K562 (cell line): ENCODE data around the gene IL10. TPM values are rescaled to one million over a fixed set of nuclear protein-coding genes. Genes with fewer than 3 reads are reported as not detected.

Source experiments
- ATAC-seq: fragments of 200-7000 bp; cut with Tn5 transposase; 3 replicates; pipeline ENCODE4 v1.9.1; 2020; ENCODE audit warnings: moderate library complexity
- BruUV-seq: library from RNA; stranded (reverse); fragments of 400-500 nt; replicated peaks from 2 replicates; lab custom pipeline; 2021; lab: Mats Ljungman, UMichigan
- CTCF ChIA-PET: fragments of 300-600 bp; formaldehyde crosslinking; extraction: SDS; loops from one replicate; lab custom pipeline; 2021; ENCODE audit warnings: low intra/inter-chr PET ratio; lab: Yijun Ruan, JAX
- POLR2A ChIA-PET: fragments of 300-600, 350-650 bp; sonication (Branson Sonifier 250); formaldehyde crosslinking; extraction: SDS; loops from one replicate; lab custom pipeline; 2021; ENCODE audit warnings: antibody characterized with exemption, inconsistent platforms; lab: Yijun Ruan, JAX
- DNase-seq, 4 experiments: peaks; one replicate each; pipeline versions ENCODE4 v3.0.0 to v3.0.0-alpha.2; 2011 to 2018; ENCODE audit warnings: low spot score in 3 of 4, mixed read lengths in 3 of 4; ENCODE audit errors: extremely low read depth in 1 of 4
- FAIRE-seq: peaks from 2 replicates; lab custom pipeline; 2011; peaks lifted over from hg19 to GRCh38; lab: Jason Lieb, UNC
- H2AFZ ChIP-seq: 2 replicates; pipeline ENCODE4 v1.6.0; 2011; ENCODE audit warnings: low read depth, low read length, control low read depth, inconsistent platforms
- H3K27ac ChIP-seq: fragments of 200-600 bp; 3 replicates; pipeline ENCODE4 v1.8.0; 2011; ENCODE audit warnings: low read depth, mild to moderate bottlenecking, control low read depth, inconsistent platforms, low read length, moderate library complexity, mixed read lengths; ENCODE audit errors: extremely low read depth
- H3K27me3 ChIP-seq, 2 experiments: fragments of 300-600 bp in 1 of 2; 2 replicates in 1 of 2; 3 replicates in 1 of 2; pipeline versions ENCODE4 v1.6.0 to v1.8.0; 2011; ENCODE audit warnings: inconsistent platforms in 2 of 2, low read length in 2 of 2, mild to moderate bottlenecking in 1 of 2, mixed read lengths in 1 of 2, moderate library complexity in 1 of 2; ENCODE audit not compliant: control insufficient read depth in 2 of 2, insufficient read depth in 2 of 2
- H3K36me3 ChIP-seq: fragments of 300-600 bp; 3 replicates; pipeline ENCODE4 v1.8.0; 2011; ENCODE audit warnings: mild to moderate bottlenecking, low read length, inconsistent platforms; ENCODE audit not compliant: control insufficient read depth, insufficient read depth
- H3K4me1 ChIP-seq, 2 experiments: fragments of 200-600 bp in 1 of 2; replicated peaks in 1 of 2; 2 replicates in 1 of 2; 3 replicates in 1 of 2; pipeline versions ENCODE4 v1.5.1 to v1.8.0; 2011; ENCODE audit warnings: inconsistent platforms in 2 of 2, low read length in 2 of 2, mild to moderate bottlenecking in 1 of 2, mixed read lengths in 1 of 2, moderate library complexity in 1 of 2; ENCODE audit not compliant: control insufficient read depth in 2 of 2, insufficient read depth in 2 of 2
- H3K4me2 ChIP-seq: 2 replicates; pipeline ENCODE4 v1.6.1; 2011; ENCODE audit warnings: low read length, control low read depth, inconsistent platforms, mixed read lengths; ENCODE audit not compliant: insufficient read depth
- H3K4me3 ChIP-seq: fragments of 200-600 bp; sonication (generic), shearing (Covaris generic); 2 replicates; pipeline ENCODE4 v1.5.1; 2016; ENCODE audit warnings: control low read depth, inconsistent platforms
- H3K79me2 ChIP-seq: fragments of 200-600 bp; 3 replicates; pipeline ENCODE4 v1.8.0; 2011; ENCODE audit warnings: low read length, inconsistent platforms; ENCODE audit not compliant: control insufficient read depth, insufficient read depth
- H3K9ac ChIP-seq, 2 experiments: 2 replicates each; pipeline versions ENCODE4 v1.6.0 to v1.6.1; 2011; ENCODE audit warnings: low read depth in 2 of 2, low read length in 2 of 2, control low read depth in 1 of 2, inconsistent platforms in 1 of 2, mild to moderate bottlenecking in 1 of 2, mixed read lengths in 1 of 2; ENCODE audit not compliant: insufficient read depth in 1 of 2
- H3K9me1 ChIP-seq: one replicate; pipeline ENCODE4 v1.6.0; 2011; ENCODE audit warnings: inconsistent platforms, mild to moderate bottlenecking, low read length, moderate library complexity; ENCODE audit not compliant: control insufficient read depth, insufficient read depth
- H3K9me3 ChIP-seq: replicated peaks from 2 replicates; pipeline ENCODE4 v1.5.1; 2011; ENCODE audit warnings: low read depth, low read length, inconsistent platforms; ENCODE audit not compliant: control insufficient read depth, insufficient read depth
- H4K20me1 ChIP-seq: replicated peaks from 2 replicates; pipeline ENCODE4 v1.6.1; 2011; ENCODE audit warnings: low read length, inconsistent platforms, mixed read lengths; ENCODE audit not compliant: control insufficient read depth, insufficient read depth
- DDX20 ChIP-seq: fragments of 450-650 bp; IDR thresholded peaks from 2 replicates; pipeline ENCODE4 v1.6.1; 2016; ENCODE audit warnings: missing genetic modification characterization, low read depth, mild to moderate bottlenecking, missing compliant biosample characterization, moderate library complexity
- DLX4 ChIP-seq: fragments of 250-450 bp; sonication (Bioruptor Pico); IDR thresholded peaks from 2 replicates; pipeline ENCODE4 v1.6.1; 2021; ENCODE audit warnings: mild to moderate bottlenecking
- E2F1 ChIP-seq: sonication (generic); formaldehyde crosslinking; IDR thresholded peaks from 2 replicates; pipeline ENCODE4 v1.8.1; 2023; ENCODE audit warnings: mild to moderate bottlenecking, missing genetic modification reagents, moderate library complexity
- HDAC6 ChIP-seq: IDR thresholded peaks from 2 replicates; pipeline ENCODE4 v1.6.1; 2012; ENCODE audit warnings: low read depth, mild to moderate bottlenecking, control low read depth, inconsistent platforms, low read length, moderate library complexity
- HNRNPH1 ChIP-seq: fragments of 200-400 bp; formaldehyde crosslinking; optimal IDR thresholded peaks from 2 replicates; pipeline ENCODE3; 2017; ENCODE audit warnings: low read depth, mild to moderate bottlenecking, low read length, moderate library complexity
- IRF9 ChIP-seq: fragments of 450-650 bp; IDR thresholded peaks from 2 replicates; pipeline ENCODE4 v1.6.1; 2016; ENCODE audit warnings: missing biosample characterization, missing genetic modification characterization
- SREBF1 ChIP-seq: fragments of 150-350 bp; IDR thresholded peaks from 2 replicates; pipeline ENCODE4 v1.6.1; 2014; ENCODE audit warnings: antibody characterized with exemption, low read depth, low read length, borderline replicate concordance
- SRSF7 ChIP-seq: fragments of 200-400 bp; formaldehyde crosslinking; optimal IDR thresholded peaks from 2 replicates; pipeline ENCODE3; 2017; ENCODE audit warnings: mild to moderate bottlenecking, low read depth, low read length
- THRAP3 ChIP-seq: fragments of 450-650 bp; IDR thresholded peaks from 2 replicates; pipeline ENCODE4 v1.6.1; 2016; ENCODE audit warnings: mild to moderate bottlenecking, inconsistent platforms, borderline replicate concordance
- ZFP30 ChIP-seq: fragments of 250-450 bp; sonication (Bioruptor Pico); IDR thresholded peaks from 2 replicates; pipeline ENCODE4 v1.8.0; 2022; ENCODE audit warnings: moderate library complexity, mild to moderate bottlenecking, inconsistent platforms, borderline replicate concordance
- ZNF263 ChIP-seq: sonication (generic); formaldehyde crosslinking; IDR thresholded peaks from 2 replicates; pipeline ENCODE4 v1.8.0; 2022; ENCODE audit warnings: mild to moderate bottlenecking, missing genetic modification reagents, borderline replicate concordance
- ZNF592 ChIP-seq: fragments of 450-650 bp; IDR thresholded peaks from 2 replicates; pipeline ENCODE4 v1.6.1; 2017; ENCODE audit warnings: antibody characterized with exemption, mild to moderate bottlenecking
- WGBS: fragments of 100-300 bp; shearing (Covaris generic); methylation state at CpG from one replicate; pipeline ENCODE4 v1.1.6; 2016; ENCODE audit warnings: low coverage, mixed read lengths; ENCODE audit not compliant: insufficient coverage; ENCODE audit errors: missing lambda C conversion rate; 5-methylcytosine and 5-hydroxymethylcytosine counted together
- in situ Hi-C: fragments of 300-500 bp; cut with MboI; formaldehyde crosslinking; loops from 4 replicates; pipeline ENCODE4 v1.15.0; 2018; ENCODE audit warnings: inconsistent platforms, mixed read lengths
- intact Hi-C: fragments of 100-400 bp; cut with micrococcal nuclease; formaldehyde crosslinking; loops from 2 replicates; pipeline ENCODE4 v1.14.2; 2022
- polyA plus RNA-seq, 8 experiments: library from polyadenylated mRNA; depleted of rRNA in 4 of 8; stranded (reverse) in 5 of 8; unstranded in 3 of 8; fragments of >200 nt; fragmentation: Nextera tagmentation in 2 of 8; fragmentation: Illumina TruSeq in 1 of 8; extraction: Ambion mirVana in 2 of 8; extraction: Trizol in 1 of 8; gene quantifications; 2 replicates each; pipeline versions ENCODE4 v1.2.1 to v1.2.3, GENCODE V29; 2011 to 2014; ENCODE audit warnings: inconsistent platforms in 1 of 8, missing spikeins in 1 of 8
- total RNA-seq, 7 experiments: library from RNA; depleted of rRNA in 6 of 7; stranded (reverse); fragments of >200 nt in 6 of 7; fragmentation: Illumina TruSeq in 2 of 7; extraction: Trizol in 2 of 7; gene quantifications; 2 replicates each; pipeline versions ENCODE4 v1.2.1 to v1.2.3, GENCODE V29; 2011 to 2021; ENCODE audit warnings: low replicate concordance in 1 of 7

The IL10 gene
- total and polyA plus RNA-seq, 9 of the 15 experiments (the other 6 are each of a cell fraction or from before 2014, with no cell fraction given) = 0.29 TPM; not detected in 8

- intact Hi-C loops = loop anchor here (2.0 to 10.0 kb wide), 5 partner anchors 101 to 762 kb away; partner anchors contain the start of genes CR1 and DYRK3
- Histone ChIP-seq H3K9ac (no peak overlapping the region), H4K20me1 (peaks cover 36% of the 10 kb centered on the region), H3K79me2 (no peaks in the 10 kb centered on the region), H3K4me3 (no peak overlapping the region), H3K4me2 (0 out of 2 replicates have a peak overlapping the region, but pooled peaks have one; percentile 4), H3K36me3 (peaks cover 36% of the 10 kb centered on the region; the same call in 2 of the 3 replicates), H3K27me3 (no peaks in the 10 kb centered on the region; a peak in 2 of 5 replicates), H3K9me3 (no peaks in the 10 kb centered on the region), H2AFZ (no peak overlapping the region), H3K9me1 (peaks cover 13% of the 10 kb centered on the region), H3K4me1 (peaks cover 10 to 17% of the 10 kb centered on the region in 2 experiments), H3K27ac (no peak overlapping the region)
- DNase-seq = peak; percentile 67 to 87 (median 72)
- peak; percentile 82 for FAIRE-seq
- in situ Hi-C loops = loop anchor here (5.0 kb wide), 3 partner anchors 67 to 247 kb away; no protein-coding TSS in a partner anchor
- 12% methylated on average over 5 of the region's 5 CpGs for WGBS
- BruUV-seq = no TSS peak
- peak; percentile 43 for ATAC-seq
- ChIA-PET CTCF (interaction anchor here (0.5 to 3.2 kb wide), 4 partner anchors 73 to 176 kb away, joined by 3 to 27 read pairs (median 5); no protein-coding TSS in a partner anchor), POLR2A (interaction anchor here (0.9 to 1.8 kb wide), 8 partner anchors 10 to 177 kb away, joined by 3 to 10 read pairs (median 5); no protein-coding TSS in a partner anchor)
- TF ChIP-seq ZNF592 (no peak), DLX4 (CRISPR knock-in tag) (no peak), E2F1 (CRISPR knock-in tag) (no peak), SREBF1 (no peak), HNRNPH1 (no peak), DDX20 (tag) (no peak), ZFP30 (CRISPR knock-in tag) (no peak), HDAC6 (no peak), ZNF263 (CRISPR knock-in tag) (no peak), THRAP3 (no peak), SRSF7 (no peak), IRF9 (tag) (peak; percentile 43; the same call in 1 of the 2 replicates)
Measured at GRCh38 chr1:206735553-206736031, 36.7 kb downstream of the IL10 start.
